BJ (cell line): ENCODE measurements around the gene CENATAC. TPM values are rescaled to one million over a fixed set of nuclear protein-coding genes. Genes with fewer than 3 reads are reported as not detected.
"Not testable (repeated sequence)": the region's sequence is repeated elsewhere in the genome, so short reads cannot be mapped to it uniquely, and the experiment has no call there.

Experiments used
- CTCF ChIA-PET: fragments of 350-600 bp; formaldehyde crosslinking; extraction: SDS; loops from one replicate; lab custom pipeline; 2021; ENCODE audit warnings: antibody characterized with exemption, inconsistent platforms; lab: Yijun Ruan, JAX
- POLR2A ChIA-PET: fragments of 300-600 bp; sonication (Branson Sonifier 250); formaldehyde crosslinking; extraction: SDS; loops from one replicate; lab custom pipeline; 2021; ENCODE audit warnings: antibody characterized with exemption; lab: Charles Lee
- DNase-seq: peaks from one replicate; pipeline ENCODE4 v3.0.0-alpha.2; 2011; ENCODE audit warnings: low read depth
- H3K27me3 ChIP-seq: 2 replicates; pipeline ENCODE4 v1.6.0; 2011; ENCODE audit warnings: low read length; ENCODE audit not compliant: control insufficient read depth, insufficient read depth
- H3K36me3 ChIP-seq: 2 replicates; pipeline ENCODE4 v1.5.1; 2011; ENCODE audit warnings: low read length; ENCODE audit not compliant: control insufficient read depth, insufficient read depth
- H3K4me3 ChIP-seq: 2 replicates; pipeline ENCODE4 v1.5.1; 2011; ENCODE audit warnings: low read depth, mild to moderate bottlenecking, control low read depth, low read length
- polyA plus RNA-seq: library from polyadenylated mRNA; depleted of rRNA; stranded (reverse); fragments of >200 nt; gene quantifications from 2 replicates; pipeline ENCODE4 v1.2.3, GENCODE V29; 2011
- TF ChIP-seq, protein P1 (sequence below): IDR thresholded peaks from 2 replicates; pipeline ENCODE4 v1.5.1; 2011; ENCODE audit warnings: low read depth, mild to moderate bottlenecking, control low read depth, inconsistent platforms, low read length, moderate library complexity; ENCODE audit not compliant: insufficient read depth

CENATAC gene
- polyA plus RNA-seq, 1 experiment, result 10.5 TPM

GRCh38 chr11:119029340-119030028 is 31.5 kb downstream of the CENATAC start:
- H3K36me3 ChIP-seq, result peaks cover 4% of the 10 kb centered on the region
- no peaks in the 10 kb centered on the region for H3K27me3 ChIP-seq
- no peak for DNase-seq
- TF ChIP-seq, protein P1, sequence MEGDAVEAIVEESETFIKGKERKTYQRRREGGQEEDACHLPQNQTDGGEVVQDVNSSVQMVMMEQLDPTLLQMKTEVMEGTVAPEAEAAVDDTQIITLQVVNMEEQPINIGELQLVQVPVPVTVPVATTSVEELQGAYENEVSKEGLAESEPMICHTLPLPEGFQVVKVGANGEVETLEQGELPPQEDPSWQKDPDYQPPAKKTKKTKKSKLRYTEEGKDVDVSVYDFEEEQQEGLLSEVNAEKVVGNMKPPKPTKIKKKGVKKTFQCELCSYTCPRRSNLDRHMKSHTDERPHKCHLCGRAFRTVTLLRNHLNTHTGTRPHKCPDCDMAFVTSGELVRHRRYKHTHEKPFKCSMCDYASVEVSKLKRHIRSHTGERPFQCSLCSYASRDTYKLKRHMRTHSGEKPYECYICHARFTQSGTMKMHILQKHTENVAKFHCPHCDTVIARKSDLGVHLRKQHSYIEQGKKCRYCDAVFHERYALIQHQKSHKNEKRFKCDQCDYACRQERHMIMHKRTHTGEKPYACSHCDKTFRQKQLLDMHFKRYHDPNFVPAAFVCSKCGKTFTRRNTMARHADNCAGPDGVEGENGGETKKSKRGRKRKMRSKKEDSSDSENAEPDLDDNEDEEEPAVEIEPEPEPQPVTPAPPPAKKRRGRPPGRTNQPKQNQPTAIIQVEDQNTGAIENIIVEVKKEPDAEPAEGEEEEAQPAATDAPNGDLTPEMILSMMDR, result no peak
- H3K4me3 ChIP-seq, result no peak overlapping the region
- ChIA-PET CTCF (interaction anchor here (2.0 kb wide), 1 partner anchor 10 kb away, joined by 13 read pairs; the partner anchor contains the start of genes RPS25 and TRAPPC4), POLR2A (interaction anchor here (0.6 kb wide), 1 partner anchor 63 kb away, joined by 3 read pairs; no protein-coding TSS in a partner anchor)

- CTCF ChIA-PET, result interaction anchor here (0.7 to 2.0 kb wide), 3 partner anchors 10 to 340 kb away, joined by 3 to 13 read pairs (median 6); partner anchors contain the start of genes RPS25 and TRAPPC4
- DNase-seq, result no peak
- TF ChIP-seq, protein P1, result no peak
- no peaks in the 10 kb centered on the region for H3K27me3 ChIP-seq
- H3K36me3 ChIP-seq, result peaks cover 1% of the 10 kb centered on the region
- POLR2A ChIA-PET, result no interaction called here
- H3K4me3 ChIP-seq, result peak overlapping the region; percentile 90
Observed at GRCh38 chr11:119030029-119030328, 32.0 kb downstream of the CENATAC start.

GRCh38 chr11:119030329-119031047 is 32.5 kb downstream of the CENATAC start, which contains the start of gene SLC37A4:
SLC37A4 (minus strand) TSS chr11:119030877.
- Histone ChIP-seq H3K36me3 (peaks cover 1% of the 10 kb centered on the region; the same call in 1 of the 2 replicates), H3K27me3 (no peaks in the 10 kb centered on the region), H3K4me3 (peak within 1 kb of the TSS; percentile 90)
- CTCF ChIA-PET, result interaction anchor here (0.7 to 2.0 kb wide), 3 partner anchors 11 to 341 kb away, joined by 3 to 13 read pairs (median 6); partner anchors contain the start of genes RPS25 and TRAPPC4
- TF ChIP-seq, protein P1, result peak; percentile 94
- POLR2A ChIA-PET, result no interaction called here
- DNase-seq, result peak; percentile 85

GRCh38 chr11:119031912-119032280 is 34.0 kb downstream of the CENATAC start:
- DNase-seq, result no peak
- no peaks in the 10 kb centered on the region for H3K36me3 ChIP-seq
- CTCF ChIA-PET, result interaction anchor here (1.0 to 1.9 kb wide), 3 partner anchors 16 to 342 kb away, joined by 3 to 7 read pairs (median 6); partner anchors contain the start of gene HYOU1
- no peak overlapping the region for H3K4me3 ChIP-seq
- POLR2A ChIA-PET, result no interaction called here
- TF ChIP-seq, protein P1, result no peak
- no peaks in the 10 kb centered on the region for H3K27me3 ChIP-seq

DNA sequence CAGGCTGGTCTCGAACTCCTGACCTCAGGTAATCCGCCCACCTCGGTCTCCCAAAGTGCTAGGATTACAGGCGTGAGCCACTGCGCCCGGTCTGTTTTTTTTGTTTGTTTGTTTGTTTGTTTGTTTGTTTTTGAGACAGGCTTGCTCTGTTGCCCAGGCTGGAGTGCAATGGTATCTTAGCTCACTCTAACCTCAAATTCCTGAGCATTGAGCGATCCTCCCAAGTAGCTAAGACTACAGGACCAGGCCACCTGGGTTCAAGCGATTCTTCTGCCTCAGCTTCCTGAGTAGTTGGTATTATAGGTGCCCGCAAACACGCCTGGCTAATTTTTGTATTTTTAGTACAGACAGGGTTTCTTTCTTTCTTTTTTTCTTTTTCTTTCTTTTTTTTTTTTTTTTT is 35.5 kb downstream of the CENATAC start:
- H3K4me3 ChIP-seq, DNase-seq, H3K36me3 ChIP-seq, H3K27me3 ChIP-seq, POLR2A ChIA-PET: not testable (repeated sequence)
- CTCF ChIA-PET, result interaction anchor here (0.9 to 1.3 kb wide), 3 partner anchors 9 to 344 kb away, joined by 3 read pairs; no protein-coding TSS in a partner anchor
